SU-DHL-6 (cell line): ENCODE measurements around the gene ITIH1.

Experiments
- H2AFZ ChIP-seq: fragments of 200-600 bp; sonication (generic); 2 replicates; pipeline ENCODE4 v1.6.1; 2014; ENCODE audit warnings: low read depth, mild to moderate bottlenecking, moderate library complexity, mixed read lengths, antibody characterized with exemption, low read length; ENCODE audit not compliant: severe bottlenecking
- H3F3A ChIP-seq: fragments of 200-600 bp; shearing (Covaris generic); 2 replicates; pipeline ENCODE4 v1.6.0; 2016; ENCODE audit warnings: antibody characterized with exemption, mild to moderate bottlenecking; ENCODE audit not compliant: insufficient read depth
- H3K27ac ChIP-seq: fragments of 200-600 bp; sonication (generic); 2 replicates; pipeline ENCODE4 v1.5.1; 2016; ENCODE audit warnings: low read depth, mild to moderate bottlenecking, low read length, moderate library complexity, mixed read lengths
- H3K27me3 ChIP-seq: fragments of 200-600 bp; sonication (generic), shearing (Covaris generic); 2 replicates; pipeline ENCODE4 v1.6.0; 2014; ENCODE audit warnings: mild to moderate bottlenecking, low read length
- H3K36me3 ChIP-seq: fragments of 200-600 bp; sonication (generic); 2 replicates; pipeline ENCODE4 v1.6.1; 2014; ENCODE audit warnings: mild to moderate bottlenecking, low read length, mixed read lengths
- H3K4me2 ChIP-seq: fragments of 300-600, 200-600 bp; shearing (Covaris generic), sonication (generic); 2 replicates; pipeline ENCODE4 v1.6.0; 2014; ENCODE audit warnings: low read length, low read depth, mild to moderate bottlenecking; ENCODE audit not compliant: poor library complexity, severe bottlenecking
- H3K4me3 ChIP-seq: fragments of 200-600 bp; sonication (generic); 2 replicates; pipeline ENCODE4 v1.5.1; 2014; ENCODE audit warnings: antibody characterized with exemption, low read length, mild to moderate bottlenecking, mixed read lengths; ENCODE audit not compliant: insufficient read depth, poor library complexity, severe bottlenecking
- H3K79me2 ChIP-seq: fragments of 200-600 bp; sonication (generic); 2 replicates; pipeline ENCODE4 v1.6.1; 2014; ENCODE audit warnings: mild to moderate bottlenecking, low read length, moderate library complexity; ENCODE audit not compliant: insufficient read depth
- H3K9ac ChIP-seq: fragments of 200-600 bp; sonication (generic); 2 replicates; pipeline ENCODE4 v1.7.0; 2014; ENCODE audit warnings: mild to moderate bottlenecking, low read length
- H3K9me2 ChIP-seq: fragments of 200-600 bp; sonication (generic); replicated peaks from 2 replicates; pipeline ENCODE4 v1.6.1; 2014; ENCODE audit warnings: low read length; ENCODE audit not compliant: insufficient read depth
- H3K9me3 ChIP-seq: fragments of 200-600 bp; sonication (generic); 2 replicates; pipeline ENCODE4 v1.6.1; 2014; ENCODE audit warnings: low read length, mixed read lengths; ENCODE audit not compliant: insufficient read depth
- H4K20me1 ChIP-seq: fragments of 200-600 bp; sonication (generic); 2 replicates; pipeline ENCODE4 v1.6.1; 2014; ENCODE audit warnings: low read depth, mild to moderate bottlenecking, antibody characterized with exemption, low read length, moderate library complexity, mixed read lengths
- EZH2phosphoT487 ChIP-seq: fragments of 200-600 bp; sonication (generic), shearing (Covaris generic); conservative IDR thresholded peaks from 2 replicates; pipeline ENCODE4 v1.6.1; 2018; ENCODE audit warnings: mild to moderate bottlenecking, antibody characterized with exemption, low read length, moderate library complexity, mixed read lengths
- TF ChIP-seq, protein P1 (sequence below): fragments of 200-600 bp; sonication (generic); IDR thresholded peaks from one replicate; pipeline ENCODE4 v1.5.1; 2017; ENCODE audit warnings: antibody characterized with exemption, mild to moderate bottlenecking, low read length, moderate library complexity; ENCODE audit not compliant: insufficient read depth, poor library complexity, severe bottlenecking

ITIH1 gene

DNA sequence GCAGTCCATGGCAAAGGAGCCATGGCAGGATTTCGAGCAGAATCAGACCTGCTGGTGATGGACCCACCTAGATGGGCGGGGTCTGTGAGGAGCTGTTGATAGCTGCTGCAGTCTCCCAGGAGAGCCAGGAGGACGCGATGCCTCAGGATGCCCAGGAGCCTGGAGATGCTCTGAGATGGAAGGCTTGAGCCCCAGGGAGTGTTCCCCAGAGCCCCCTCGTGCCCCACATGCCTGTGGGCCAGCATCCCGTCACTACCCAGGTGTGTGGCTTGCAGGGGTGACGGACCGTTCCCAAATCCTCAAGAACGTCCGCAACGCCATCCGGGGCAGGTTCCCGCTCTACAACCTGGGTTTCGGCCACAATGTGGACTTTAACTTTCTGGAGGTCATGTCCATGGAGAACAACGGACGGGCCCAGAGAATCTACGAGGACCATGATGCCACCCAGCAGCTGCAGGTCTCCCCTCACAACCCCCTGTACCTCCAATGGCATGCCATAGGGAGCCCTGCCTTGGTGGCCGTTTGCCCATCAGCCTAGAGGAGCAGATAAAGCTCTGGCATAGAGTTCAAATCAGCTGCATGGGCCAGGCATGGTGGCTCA is 6.7 kb downstream of the ITIH1 start:
- Histone ChIP-seq H3K27ac (no peak overlapping the region), H3F3A (no peaks in the 10 kb centered on the region), H4K20me1 (no peaks in the 10 kb centered on the region), H3K79me2 (no peaks in the 10 kb centered on the region), H3K36me3 (no peaks in the 10 kb centered on the region), H3K9me3 (no peaks in the 10 kb centered on the region), H3K4me3 (no peak overlapping the region), H3K9me2 (no peaks in the 10 kb centered on the region), H3K9ac (no peak overlapping the region), H3K4me2 (no peak overlapping the region), H3K27me3 (no peaks in the 10 kb centered on the region), H2AFZ (no peak overlapping the region)
- TF ChIP-seq, protein P1, sequence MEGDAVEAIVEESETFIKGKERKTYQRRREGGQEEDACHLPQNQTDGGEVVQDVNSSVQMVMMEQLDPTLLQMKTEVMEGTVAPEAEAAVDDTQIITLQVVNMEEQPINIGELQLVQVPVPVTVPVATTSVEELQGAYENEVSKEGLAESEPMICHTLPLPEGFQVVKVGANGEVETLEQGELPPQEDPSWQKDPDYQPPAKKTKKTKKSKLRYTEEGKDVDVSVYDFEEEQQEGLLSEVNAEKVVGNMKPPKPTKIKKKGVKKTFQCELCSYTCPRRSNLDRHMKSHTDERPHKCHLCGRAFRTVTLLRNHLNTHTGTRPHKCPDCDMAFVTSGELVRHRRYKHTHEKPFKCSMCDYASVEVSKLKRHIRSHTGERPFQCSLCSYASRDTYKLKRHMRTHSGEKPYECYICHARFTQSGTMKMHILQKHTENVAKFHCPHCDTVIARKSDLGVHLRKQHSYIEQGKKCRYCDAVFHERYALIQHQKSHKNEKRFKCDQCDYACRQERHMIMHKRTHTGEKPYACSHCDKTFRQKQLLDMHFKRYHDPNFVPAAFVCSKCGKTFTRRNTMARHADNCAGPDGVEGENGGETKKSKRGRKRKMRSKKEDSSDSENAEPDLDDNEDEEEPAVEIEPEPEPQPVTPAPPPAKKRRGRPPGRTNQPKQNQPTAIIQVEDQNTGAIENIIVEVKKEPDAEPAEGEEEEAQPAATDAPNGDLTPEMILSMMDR = no peak
- TF ChIP-seq EZH2phosphoT487 = no peak

DNA sequence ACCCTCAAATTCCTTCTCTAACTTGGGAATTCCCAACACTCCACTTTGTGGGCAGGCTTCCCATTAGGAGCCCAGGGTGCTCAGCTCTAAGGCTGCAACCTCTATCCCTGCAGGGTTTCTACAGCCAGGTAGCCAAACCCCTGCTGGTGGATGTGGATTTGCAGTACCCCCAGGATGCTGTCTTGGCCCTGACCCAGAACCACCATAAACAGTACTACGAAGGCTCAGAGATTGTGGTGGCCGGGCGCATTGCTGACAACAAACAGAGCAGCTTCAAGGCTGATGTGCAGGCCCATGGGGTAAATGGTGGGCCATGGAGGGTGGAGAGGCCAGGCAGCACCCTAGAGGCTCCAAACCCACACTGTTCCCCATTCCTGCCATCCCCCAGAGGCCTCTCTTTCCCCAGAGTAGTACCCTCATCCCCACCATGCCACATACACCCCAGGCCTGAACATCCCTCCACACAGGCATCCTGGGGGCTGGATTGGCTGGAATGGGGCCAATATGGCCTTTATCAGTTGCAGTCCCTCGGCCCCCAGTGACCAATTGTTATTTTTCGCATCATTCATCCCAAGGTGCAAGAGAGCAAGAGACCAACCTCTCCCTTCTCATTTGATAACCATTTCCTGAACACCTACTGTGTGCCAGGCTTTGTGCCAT is 7.7 kb downstream of the ITIH1 start:
- Histone ChIP-seq H3F3A (no peaks in the 10 kb centered on the region), H3K9ac (no peak overlapping the region), H3K4me3 (no peak overlapping the region), H3K27ac (no peak overlapping the region), H3K4me2 (no peak overlapping the region), H3K9me3 (no peaks in the 10 kb centered on the region), H3K9me2 (no peaks in the 10 kb centered on the region), H2AFZ (no peak overlapping the region), H4K20me1 (no peaks in the 10 kb centered on the region), H3K27me3 (no peaks in the 10 kb centered on the region), H3K79me2 (no peaks in the 10 kb centered on the region), H3K36me3 (no peaks in the 10 kb centered on the region)
- TF ChIP-seq, protein P1 = no peak
- no peak for TF ChIP-seq EZH2phosphoT487

DNA sequence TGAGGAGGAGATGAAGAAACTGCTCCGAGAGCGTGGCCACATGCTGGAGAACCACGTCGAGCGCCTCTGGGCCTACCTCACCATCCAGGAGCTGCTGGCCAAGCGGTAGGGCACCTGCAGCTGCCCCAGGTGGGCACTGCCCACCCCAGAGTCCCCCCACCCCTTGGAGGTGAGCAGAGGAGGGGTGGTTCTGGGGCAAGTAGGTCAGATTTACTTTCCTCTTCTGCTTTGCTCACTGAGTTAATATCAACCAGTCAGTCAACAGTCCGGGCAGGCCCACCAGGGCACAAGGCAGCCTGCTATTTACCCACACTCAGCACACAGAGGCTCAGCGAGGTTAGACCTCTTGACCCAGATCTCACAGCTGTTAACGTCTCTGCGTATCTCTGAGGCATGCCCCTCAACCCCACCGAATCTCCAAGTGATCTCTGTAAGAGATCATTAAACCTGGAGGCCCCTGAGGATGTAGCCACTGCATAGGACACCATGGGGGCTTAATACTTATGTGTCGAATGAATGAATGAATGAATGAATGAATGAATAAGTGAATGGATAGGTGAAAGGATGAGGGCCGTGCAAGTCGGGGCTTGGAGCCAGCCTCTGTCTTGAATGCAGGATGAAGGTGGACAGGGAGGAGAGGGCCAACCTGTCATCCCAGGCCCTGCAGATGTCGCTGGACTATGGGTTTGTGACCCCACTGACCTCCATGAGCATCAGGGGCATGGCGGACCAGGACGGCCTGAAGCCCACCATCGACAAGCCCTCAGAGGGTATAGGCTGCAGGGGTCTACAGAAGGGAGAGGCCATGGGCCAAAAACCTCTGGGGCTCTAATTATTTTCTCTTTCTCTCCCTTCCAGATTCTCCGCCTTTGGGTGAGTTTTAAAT is 9.2 kb downstream of the ITIH1 start:
- H3F3A ChIP-seq = no peaks in the 10 kb centered on the region
- no peak overlapping the region for H2AFZ ChIP-seq
- no peaks in the 10 kb centered on the region for H3K79me2 ChIP-seq
- H3K4me3 ChIP-seq = no peak overlapping the region
- no peak overlapping the region for H3K9ac ChIP-seq
- no peaks in the 10 kb centered on the region for H3K27me3 ChIP-seq
- no peaks in the 10 kb centered on the region for H4K20me1 ChIP-seq
- no peak overlapping the region for H3K4me2 ChIP-seq
- H3K9me2 ChIP-seq = no peaks in the 10 kb centered on the region
- TF ChIP-seq EZH2phosphoT487 = no peak
- TF ChIP-seq, protein P1 = no peak
- no peak overlapping the region for H3K27ac ChIP-seq
- no peaks in the 10 kb centered on the region for H3K36me3 ChIP-seq
- no peaks in the 10 kb centered on the region for H3K9me3 ChIP-seq
